Right renal pelvis (tissue), 4 donors: ENCODE results near the gene FBXL12. TPM values are rescaled to one million over a fixed set of nuclear protein-coding genes. Genes with fewer than 3 reads are reported as not detected.
A peak's percentile ranks its signal among the peaks of the same experiment; 100 is the strongest.
"Not testable (repeated sequence)": the region's sequence is repeated elsewhere in the genome, so short reads cannot be mapped to it uniquely, and the experiment has no call there.

ENCODE experiments used
- DNase-seq, 4 donors: peaks; one replicate each; pipeline ENCODE4 v3.0.0-alpha.2; 2013; ENCODE audit warnings: low read depth in 4 of 4, low spot score in 3 of 4, missing footprints in 1 of 4
- polyA plus RNA-seq, 4 donors: library from polyadenylated mRNA; unstranded; fragments of 120-200 nt; gene quantifications; one replicate each; pipeline ENCODE4 v1.2.1, GENCODE V29; 2013; ENCODE audit not compliant: insufficient read length in 4 of 4

The FBXL12 gene
- polyA plus RNA-seq = 10 to 100 TPM; 28.7 to 31.5 (median 29.3) TPM

DNA sequence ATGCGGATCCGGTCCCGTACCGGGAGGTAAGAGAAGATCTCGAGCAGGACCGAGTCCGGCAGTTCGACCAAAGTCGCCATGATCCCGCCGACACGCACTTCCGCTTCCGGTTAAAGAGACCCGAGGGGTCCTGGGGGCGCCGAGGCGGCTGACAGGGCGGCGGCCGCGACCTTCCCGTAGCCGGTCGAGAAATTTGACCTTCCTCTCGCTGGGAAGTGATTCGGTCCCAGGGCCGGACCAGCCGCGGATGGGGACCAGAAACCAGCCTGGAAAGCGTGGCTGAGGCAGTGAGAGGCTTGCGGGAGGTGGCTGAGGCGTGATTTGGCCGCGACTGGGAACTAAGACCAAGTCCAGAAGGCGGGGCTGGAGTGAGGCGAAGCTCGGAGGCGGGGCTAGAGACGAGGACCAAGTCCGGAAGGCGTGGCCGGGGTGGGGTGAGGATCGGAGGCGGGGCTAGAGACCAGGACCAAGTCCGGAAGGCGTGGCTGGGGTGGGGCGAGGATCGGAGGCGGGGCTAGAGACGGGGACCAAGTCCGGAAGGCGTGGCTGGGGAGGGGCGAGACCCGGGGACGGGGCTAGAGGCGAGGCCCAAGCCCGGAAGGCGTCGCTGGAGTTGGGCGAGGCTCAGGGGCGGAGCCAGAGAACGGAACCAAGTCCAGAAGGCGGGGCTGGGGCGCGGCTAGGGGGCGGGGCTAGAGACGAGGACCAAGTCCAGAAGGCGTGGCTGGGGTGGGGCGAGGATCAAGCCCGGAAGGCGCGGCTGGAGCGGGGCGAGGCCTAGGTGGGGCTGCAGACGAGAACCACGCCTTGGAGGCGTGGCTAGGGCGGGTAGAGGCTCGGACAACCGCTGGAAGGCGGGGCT, at the start of gene FBXL12:
FBXL12 (minus strand) TSS at position 346 of the 862 bp plus-strand sequence; CDS start at position 80, 266 bp downstream.
- DNase-seq = peak; percentile 98 to 100 (median 99)

DNA sequence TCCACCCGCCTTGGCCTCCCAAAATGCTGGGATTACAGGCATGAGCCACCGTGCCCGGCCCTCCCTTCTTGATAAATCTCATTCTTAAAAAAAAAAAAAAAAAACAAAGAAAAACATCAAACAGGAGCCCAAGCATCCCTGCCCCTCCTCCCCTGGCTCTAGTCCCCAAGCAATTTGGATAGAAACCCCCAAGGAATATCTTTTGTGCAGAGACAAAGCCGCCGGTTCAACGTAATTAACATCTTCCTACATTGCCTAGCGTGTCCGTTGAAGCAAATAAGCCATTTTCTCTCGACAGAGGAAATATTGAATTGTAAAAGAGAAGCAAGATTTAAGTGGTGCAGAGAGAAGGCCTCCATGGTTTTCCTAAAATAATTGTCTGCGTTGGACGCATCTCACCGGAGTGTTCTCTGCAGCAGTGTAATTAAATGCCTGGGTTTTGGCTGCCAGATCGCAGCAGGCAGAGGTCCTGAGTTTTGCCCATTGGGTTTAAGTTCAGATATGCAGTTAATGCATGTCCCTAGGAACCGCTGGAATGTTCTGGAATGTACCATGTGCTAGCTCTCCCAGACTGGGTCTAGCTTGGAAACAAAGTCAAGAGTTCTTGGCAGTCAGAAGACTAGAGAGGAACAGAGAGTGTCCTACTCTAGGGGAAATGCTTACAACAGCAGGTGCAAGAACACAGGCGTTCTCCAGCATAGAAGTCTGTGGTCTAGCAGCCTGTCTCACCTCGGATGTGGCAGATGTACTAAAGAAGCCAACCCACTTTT, 47.0 kb upstream of the FBXL12 start:
- DNase-seq = no peak

GRCh38 chr19:9863759-9864158, 44.9 kb upstream of the FBXL12 start:
- no peak for DNase-seq

DNA sequence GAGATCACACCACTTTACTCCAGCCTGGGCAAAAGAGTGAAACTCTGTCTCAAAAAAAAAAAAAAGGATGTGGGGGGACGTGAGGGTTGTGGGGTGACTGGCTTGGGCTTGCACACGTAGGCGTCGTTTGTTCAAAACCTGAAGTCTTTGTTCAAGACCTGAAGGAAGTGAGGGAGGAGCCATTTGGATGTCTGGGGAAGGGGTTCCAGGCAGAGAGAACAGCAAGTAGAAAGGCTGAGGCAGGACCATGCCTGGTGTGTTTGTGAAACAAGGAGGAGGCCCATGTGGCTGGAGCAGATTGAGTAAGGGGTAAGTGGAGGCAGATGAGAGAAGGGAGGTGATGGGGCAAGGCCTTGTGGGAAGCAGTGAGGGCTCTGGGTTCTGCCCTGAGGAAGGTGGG, 44.1 kb upstream of the FBXL12 start:
- no peak for DNase-seq

GRCh38 chr19:9861503-9861902, 42.6 kb upstream of the FBXL12 start:
- no peak for DNase-seq

DNA sequence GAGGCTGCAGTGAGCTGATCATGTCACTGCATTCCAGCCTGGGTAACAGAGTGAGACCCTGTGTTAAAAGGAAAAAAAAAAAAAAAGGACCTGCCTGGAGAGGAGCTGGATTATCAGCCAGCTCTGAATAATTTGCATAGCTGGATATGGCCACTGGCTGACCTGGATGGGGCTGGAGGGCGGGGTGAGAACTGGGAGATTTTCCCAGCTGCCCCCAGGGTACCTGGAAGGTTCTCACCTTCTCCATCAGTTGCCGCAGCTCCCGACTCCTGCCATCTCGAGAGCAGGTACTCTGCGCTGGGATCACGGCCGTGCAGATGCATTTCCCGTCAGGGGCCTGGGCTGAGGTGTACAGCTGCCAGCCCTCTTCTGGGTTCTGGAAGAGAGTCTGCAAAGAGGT, 41.5 kb upstream of the FBXL12 start:
- DNase-seq = no peak

- no peak for DNase-seq
Observed at GRCh38 chr19:9858766-9859165, 39.9 kb upstream of the FBXL12 start.

GRCh38 chr19:9857920-9858746, 39.3 kb upstream of the FBXL12 start:
- no peak for DNase-seq

DNA sequence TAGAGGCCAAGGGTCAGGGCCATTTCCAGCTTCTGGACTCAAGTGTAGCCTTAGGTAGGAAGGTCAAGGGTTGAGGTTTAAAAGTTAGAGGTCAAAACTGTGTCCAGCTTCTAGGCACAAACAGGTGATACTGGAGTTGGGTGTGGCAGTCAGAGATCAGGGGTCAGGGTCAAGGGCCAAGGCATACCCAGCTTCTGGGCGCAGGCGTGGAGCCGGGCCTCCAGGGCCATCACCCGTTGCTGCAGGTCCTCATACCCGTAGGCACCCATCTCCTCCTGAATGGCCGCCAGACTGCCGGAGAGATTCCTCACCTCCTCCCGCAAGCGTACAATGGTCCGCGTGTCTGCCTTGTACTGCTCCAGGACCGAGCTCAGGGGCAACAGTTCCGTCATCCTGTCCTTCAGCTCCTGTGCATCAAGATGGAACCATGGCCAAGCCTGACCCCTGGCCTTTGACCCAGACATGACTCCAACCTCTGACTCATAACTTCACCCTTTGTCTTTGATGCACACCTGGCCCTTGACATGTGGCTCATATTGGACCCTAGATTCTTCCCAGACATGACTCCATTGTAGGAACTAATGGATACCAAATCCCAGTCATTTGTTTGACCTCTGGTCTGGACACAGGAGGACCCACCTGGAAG, 38.3 kb upstream of the FBXL12 start:
- DNase-seq = no peak

- DNase-seq = no peak
Observed at GRCh38 chr19:9856609-9857008, 37.7 kb upstream of the FBXL12 start.

- no peak for DNase-seq
Observed at GRCh38 chr19:9854282-9854846, 35.5 kb upstream of the FBXL12 start.

DNA sequence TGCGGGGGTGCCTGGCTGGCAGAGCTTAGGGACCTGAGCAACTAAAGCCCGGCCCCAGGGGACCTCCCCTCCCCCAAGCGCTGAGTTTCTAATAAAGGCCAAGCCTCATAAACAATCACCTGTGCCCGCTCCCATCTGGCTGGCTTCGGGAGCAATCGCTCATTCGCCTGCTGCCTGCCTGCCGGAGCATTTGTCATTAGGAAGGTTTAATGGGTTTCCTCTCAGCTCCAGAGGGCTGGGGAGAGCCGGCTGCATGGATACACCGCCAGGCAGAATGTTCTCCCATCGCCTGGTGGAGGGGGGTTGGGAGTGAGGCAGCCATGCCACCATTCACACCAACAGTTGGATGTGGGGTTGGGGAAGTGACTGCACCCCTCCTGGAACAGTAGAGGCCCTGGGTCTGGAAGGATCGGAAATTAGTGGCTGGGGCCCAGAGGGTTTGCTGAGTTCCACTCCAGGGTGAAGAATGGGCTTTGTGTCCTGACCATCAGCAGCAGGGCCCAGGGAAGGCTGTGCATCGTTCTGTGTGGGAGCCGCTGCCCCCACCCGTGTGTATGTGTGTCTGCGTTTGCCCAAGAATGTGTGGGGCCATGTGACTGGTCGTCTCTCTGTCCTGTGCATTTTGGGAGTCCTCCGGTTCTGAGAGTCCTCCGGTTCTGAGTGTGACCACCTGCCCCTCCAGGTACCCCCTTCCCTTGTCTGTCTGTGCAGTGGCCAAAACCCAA, 31.5 kb upstream of the FBXL12 start:
- peak in 2 of 4 donors; percentile 30 to 49 for DNase-seq

DNA sequence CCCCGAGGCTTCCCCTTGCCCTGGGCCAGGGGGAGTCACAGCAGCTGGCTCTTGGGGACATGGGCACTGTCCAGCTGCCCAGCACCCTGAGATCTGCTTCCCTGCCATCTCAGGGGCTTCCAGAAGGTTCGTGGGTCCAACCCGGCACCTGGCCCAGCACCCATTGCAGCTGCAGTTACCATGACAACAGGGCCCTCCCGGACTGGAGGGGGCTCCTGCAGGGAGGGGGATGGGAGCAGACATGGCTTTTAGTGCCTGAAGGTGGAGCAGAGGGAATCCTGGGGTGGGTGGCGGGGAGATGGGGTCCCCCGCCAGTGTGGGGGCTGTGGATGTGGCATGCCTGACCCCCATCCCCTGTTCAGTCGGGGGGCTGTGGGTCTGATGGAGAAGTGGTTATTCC, 30.9 kb upstream of the FBXL12 start:
- DNase-seq = no peak

DNA sequence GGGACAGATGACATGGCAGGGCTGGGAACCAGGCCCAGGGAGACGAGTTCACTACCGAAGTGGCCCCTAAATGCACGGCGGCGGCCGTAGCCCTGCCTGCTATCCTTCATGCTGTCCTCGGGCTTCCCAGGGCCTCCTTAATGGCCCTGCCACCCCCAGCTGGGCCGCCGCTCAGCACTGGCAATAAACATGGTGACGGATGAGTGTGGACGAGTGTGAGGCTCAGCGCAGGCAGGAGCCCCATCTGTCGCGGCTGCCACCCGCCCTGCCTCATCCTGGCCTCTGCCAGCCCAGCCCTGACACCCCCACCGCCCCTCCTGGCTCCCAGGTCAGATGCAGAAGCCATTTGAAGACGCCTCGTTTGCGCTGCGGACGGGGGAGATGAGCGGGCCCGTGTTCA, 29.9 kb upstream of the FBXL12 start:
- DNase-seq = no peak

- DNase-seq = no peak
Observed at GRCh38 chr19:9848060-9848459, 29.2 kb upstream of the FBXL12 start.

GRCh38 chr19:9847087-9847671, 28.3 kb upstream of the FBXL12 start:
- DNase-seq = no peak

- DNase-seq = not testable (repeated sequence)
Observed at GRCh38 chr19:9843626-9844273, 24.9 kb upstream of the FBXL12 start.

GRCh38 chr19:9842834-9843625, 24.2 kb upstream of the FBXL12 start:
- DNase-seq = no peak
